ENCODE data around the gene SH2D3A.
A peak's percentile ranks its signal among the peaks of the same experiment; 100 is the strongest.
"Not testable (repeated sequence)": the region's sequence is repeated elsewhere in the genome, so short reads cannot be mapped to it uniquely, and the experiment has no call there.

The SH2D3A gene

DNA sequence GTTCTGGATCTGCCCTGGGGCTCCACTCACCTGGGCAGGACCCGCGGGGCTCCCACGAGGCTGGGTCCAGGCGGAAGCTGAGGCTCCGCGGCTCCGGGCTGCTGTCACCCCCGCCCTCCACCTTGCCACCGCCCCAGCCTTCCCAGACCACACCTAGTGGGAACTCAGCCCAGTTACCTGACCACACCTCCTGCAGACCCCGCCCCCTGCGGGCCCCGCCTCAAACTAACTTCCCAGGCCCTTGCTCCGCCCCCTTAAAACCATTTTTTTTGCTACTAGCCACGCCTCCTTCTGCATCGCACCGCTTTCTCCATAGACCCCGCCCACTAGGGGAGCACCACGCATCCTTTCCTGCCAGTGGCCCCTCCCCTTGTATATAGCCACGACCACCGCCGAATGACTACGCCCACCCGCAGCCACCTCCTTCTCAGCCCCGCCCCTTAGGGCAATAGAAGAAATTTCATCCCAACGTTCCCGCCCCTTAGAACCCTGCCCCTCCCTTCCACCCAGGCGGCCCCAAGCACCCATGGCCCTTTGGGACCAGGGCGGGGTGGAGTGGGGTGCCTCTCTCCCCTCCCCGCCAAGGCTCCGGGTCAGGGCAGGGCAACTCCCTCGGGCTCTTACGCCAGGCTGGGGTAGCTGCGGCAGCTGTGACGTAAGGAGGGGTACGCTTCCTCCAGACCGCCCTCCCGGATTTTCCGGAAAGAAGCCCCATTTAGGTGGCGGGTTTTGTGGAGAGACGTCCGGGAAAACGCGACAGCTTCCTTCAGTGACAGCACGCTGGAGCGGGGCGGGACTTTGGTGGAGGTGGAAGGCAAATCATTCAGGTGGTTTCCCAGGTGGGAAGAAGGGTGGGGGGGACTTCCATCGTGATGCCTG is at the start of gene SH2D3A:
Gene SH2D3A, minus strand, starts transcription at position 79 of the 879 bp plus-strand sequence. CDS start 3,687 bp downstream, outside the sequence.
- peak; percentile 89 to 90 for DNase-seq

DNA sequence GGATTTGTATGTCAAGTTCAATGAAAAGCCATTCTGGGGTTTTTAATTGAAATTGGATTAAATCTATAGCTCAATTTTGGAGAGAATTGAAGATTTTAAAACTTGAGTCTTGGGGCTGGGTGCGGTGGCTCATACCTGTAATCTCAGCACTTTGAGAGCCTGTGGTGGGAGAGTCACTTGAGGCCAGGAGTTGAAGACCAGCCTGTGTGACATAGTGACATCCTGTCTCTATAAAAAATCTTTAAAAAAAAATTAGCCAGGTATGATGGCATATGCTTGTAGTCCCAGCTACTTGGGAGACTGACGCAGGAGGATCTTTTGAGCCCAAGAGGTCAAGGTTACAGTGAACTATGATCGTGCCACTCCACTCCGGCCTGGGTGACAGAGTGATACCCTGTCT is 46.4 kb upstream of the SH2D3A start:
- no peak for DNase-seq

DNA sequence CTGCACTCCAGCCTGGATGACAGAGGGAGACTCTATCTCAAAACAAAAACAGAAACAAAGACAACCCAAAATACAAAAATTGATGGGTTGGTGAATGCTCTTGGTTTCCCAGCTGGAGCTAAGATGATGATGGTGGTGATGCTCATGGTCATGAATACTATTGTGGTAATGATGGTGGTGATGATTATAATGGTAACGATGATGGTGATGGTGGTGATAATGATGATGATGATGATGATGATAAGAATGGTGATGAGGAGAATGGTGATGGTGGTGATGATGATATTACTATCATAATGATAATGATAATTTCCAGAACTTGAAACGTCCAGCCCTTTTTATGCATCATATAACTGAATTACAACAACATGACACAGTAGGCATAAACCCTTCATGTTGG is 45.4 kb upstream of the SH2D3A start:
- no peak for DNase-seq

DNA sequence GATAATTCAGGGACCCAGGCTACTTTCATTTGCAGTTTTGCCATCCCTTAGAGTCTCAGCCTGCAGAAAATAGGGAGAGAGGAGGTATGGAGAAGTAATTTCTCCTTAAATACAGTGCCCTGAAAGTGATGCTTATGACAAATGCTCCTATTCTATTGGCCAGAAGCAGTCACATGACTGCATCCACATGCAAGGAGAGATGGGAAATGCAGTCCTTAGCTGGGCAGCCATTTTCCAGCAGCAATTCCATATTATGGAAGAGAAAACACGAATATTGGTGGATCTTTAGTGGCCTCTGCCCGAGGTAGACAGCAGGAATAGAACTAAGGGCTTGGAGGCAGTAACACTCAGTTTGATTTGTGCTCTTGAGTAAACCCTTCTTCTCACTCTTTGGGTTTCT is 44.7 kb upstream of the SH2D3A start:
- no peak for DNase-seq

DNA sequence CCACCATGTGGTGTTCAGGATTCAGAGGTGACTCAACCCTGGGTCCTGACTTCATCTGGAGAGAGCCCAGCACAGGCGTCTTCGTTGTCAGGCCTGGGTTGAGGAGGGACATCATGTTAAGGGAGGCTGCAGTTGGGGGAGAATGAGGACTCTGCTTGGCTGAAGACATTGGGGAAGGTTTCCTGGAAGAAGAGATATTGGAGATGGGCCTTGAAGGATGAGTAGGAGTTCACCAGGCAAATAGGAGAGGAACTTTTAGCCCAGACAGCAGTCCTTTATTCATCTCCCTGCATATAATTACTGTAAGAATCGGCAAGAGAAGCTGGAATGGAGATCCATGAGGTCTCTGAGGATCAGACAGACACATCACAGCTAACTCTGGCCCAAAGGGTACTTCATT is 44.1 kb upstream of the SH2D3A start:
- DNase-seq = no peak

DNA sequence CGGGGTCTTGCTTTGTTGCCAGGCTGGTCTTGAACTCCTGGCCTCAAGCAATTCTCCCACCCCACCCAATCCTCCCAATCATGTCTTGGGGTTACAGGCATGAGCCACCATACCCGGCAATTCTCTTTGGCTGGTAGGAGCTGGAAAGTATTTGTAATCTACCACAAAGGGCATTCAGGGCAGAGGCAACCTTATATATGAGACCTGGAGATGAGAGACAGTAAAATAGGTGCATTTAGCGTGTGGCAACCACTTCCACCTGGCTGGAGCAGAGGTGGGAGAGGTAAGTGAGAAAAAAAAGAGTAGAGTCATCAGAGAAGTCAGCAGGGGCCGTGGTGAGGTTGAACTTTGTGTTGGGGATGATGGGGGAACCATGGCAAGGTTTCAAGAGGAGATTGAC is 42.0 kb upstream of the SH2D3A start:
- no peak for DNase-seq

DNA sequence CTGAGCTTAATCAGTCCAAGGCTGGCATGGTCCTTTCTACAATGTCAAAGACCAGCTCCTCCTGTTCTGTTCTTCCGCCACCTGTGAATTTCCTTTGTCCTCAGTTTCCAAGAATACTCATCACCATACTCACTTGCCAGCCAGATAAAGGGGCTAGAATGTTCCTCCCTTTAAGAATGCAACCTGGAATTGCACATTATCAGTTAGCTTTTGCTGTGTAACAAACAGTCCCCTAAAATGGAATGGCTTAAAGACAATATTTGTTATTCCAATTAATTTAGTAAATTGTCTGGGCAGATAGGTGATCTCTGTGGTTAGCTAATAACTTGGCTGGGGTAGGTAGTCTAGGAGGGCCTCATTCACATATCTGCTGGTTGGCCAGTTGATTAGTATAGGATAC is 41.3 kb upstream of the SH2D3A start:
- DNase-seq = no peak

DNA sequence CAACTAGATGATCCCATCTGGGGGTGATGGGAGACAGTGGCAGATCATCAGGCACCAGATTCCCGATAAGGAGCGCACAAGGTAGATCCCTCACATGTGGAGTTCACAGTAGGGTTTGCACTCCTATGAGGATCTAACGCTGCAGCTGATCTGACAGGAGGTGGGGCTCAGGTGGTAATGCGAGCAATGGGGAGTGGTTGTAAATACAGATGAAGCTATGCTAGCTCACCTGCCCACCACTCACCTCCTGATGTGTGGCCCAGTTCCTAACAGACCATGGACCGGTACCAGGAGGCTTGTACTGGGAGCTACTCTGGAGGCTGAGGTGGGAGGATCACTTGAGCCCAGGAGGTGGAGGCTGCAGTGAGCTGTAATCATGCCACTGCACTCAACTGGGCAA is 40.1 kb upstream of the SH2D3A start:
- DNase-seq = no peak

DNA sequence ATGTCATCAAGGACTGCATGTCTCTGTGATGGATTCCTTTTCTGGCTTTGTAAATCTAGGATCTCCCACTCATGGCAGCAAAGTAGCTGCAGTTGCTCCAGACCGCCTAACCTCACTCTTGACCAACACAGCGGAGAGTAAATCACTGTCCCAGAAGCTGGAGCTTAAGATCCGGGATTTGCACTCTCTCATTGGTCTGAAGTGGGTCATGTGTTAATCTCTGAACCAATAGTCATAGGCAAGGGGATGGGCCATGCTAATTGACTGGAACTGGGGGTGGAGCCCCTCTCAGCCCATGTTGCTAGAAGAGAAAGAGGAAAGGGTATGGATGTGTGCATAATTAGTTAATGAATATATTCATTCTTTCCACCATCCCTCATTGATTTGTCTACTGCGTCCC is 39.3 kb upstream of the SH2D3A start:
- no peak for DNase-seq

DNA sequence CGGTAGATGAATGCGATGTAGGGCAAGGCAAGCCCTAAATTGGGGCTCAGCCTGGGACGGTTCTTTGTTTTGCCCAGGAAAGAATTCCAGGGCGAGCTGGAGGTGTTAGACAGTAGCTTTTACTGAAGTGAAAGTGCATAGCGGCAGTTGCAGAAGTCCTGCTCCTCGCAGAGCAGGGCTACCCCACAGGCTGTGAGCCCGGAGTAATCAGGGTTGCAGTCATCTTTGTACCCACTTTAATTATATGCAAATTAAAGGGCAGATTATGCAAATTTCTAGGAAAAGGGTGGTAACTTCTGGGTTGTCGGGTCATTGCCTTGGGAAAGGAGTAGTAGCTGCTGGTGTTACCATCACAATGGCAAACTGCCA is 35.8 kb upstream of the SH2D3A start:
- no peak for DNase-seq

DNA sequence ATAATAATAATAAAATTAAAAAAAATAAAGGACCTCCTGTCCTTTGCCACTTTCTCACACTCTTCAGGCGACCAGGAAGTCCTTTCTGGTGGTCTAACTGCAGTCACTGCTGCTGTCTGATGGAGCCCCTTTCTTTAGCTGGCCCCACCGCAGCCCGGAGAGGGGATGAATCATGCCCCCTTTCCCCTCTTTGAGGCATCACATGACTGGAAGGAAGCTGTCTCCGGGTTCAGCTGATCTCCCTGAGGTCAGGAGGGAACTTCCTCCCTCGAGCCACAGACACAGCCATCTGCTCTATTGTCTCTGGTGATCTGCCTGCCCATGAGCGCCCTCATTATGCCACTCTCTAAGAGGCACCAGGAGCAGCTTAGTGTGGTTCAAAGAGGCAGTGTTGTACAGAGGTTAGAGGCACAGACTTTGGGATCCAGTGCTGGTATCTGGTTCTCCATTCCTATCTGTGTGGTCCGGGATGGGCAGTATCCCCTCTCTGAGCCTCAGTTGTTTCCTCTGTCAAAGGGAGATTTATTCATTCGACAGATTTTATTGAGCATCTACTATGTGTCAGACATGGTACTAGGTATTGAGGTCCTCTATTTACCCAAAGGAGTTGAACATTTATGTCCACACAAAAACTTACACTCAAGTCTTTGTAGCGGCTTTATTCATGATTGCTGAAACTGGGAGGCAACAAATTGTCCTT is 35.3 kb upstream of the SH2D3A start:
- DNase-seq = peak; percentile 54 to 64

DNA sequence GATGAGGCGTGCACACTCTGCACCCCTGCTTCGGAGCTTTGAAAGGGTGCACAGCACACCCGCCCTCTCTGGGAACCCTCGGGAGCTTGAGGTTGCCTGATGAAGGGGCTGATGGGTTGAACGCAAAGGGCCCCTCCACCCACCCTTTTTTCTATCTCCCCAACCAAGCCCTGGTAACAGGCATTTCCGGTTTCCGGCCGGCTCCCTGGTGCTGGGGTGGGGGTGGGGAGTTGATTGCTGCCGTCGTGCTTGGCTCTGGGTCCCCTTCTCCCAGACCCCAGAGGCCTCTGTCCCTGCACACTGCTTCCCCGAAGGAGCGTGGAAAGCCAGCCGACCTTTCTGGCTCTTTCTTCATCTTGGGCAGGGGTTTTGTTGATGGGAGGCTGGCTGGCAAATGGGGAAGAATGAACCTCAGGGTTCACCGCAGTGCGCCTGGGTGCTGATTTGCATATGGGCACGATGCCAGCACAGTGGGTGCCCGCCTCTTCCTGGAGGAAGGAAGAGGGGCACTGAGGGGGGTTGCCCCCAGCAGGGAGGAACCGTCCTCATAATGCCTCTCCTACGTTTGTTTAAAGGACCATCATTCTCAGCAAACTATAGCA is 34.4 kb upstream of the SH2D3A start:
- DNase-seq = peak; percentile 73 to 80

DNA sequence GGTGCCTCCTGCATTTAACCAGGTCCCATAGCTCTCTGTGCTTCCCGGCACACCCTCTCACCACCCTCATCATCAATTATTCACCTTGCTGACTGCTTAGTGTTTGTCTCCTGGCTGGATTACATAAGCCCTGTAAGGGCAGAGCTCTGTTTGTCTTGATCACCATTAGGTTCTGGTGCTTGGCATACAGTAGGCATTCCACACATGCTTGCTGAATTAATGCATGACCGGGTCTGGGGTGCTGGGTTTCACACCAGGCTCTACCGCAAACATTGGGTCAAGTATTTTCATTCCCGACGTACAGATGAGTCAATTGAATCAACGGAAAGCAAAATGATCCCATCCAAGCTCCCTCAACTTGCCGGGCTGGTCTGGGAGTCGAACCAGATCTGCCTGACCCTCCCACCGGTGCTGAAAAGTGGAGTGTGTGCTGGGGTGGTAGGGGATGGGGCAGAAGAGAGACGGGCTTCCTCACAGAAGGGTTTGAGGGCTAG is 33.8 kb upstream of the SH2D3A start:
- no peak for DNase-seq

DNA sequence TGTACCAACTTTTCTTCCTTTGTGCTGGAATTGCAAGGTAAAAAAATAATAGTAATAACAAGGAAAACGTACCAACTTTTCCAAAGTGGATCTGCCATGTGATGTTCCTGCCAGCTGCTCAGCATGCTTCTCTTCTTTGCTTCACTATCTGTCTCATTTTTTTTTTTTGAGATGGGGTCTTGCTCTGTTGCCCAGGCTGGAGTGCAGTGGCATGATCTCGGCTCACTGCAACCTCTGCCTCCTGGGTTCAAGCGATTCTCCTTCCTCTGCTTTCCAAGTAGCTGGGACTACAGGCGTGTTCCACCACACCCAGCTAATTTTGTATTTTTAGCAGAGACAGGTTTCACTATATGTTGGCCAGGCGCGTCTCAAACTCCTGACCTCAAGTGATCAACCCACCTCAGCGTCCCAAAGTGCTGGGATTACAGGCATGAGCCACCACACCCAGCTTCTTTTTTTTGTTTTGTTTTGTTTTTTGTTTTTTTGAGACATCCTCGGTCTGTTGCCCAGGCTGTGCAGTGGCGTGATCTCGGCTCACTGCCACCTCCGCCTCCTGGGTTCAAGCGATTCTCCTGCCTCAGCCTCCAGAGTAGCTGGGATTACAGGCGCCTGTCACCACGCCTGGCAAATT is 33.0 kb upstream of the SH2D3A start:
- not testable (repeated sequence) for DNase-seq

DNA sequence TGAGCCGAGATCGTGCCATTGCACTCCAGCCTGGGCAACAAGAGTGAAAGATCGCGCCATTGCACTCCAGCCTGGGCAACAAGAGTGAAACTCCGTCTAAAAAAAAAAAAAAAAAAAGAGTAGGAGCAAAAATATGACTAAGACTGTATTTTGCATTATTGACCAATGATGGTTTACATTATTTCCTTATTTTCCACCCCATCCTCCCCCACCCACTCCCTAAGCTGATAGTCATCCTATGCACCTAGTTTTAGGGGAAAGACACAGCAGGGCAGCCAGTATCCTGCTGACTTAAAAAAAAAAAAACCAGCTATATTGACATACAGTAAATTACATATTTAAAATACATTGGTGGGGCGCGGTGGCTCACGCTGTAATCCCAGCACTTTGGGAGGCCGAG is 30.4 kb upstream of the SH2D3A start:
- no peak for DNase-seq

DNA sequence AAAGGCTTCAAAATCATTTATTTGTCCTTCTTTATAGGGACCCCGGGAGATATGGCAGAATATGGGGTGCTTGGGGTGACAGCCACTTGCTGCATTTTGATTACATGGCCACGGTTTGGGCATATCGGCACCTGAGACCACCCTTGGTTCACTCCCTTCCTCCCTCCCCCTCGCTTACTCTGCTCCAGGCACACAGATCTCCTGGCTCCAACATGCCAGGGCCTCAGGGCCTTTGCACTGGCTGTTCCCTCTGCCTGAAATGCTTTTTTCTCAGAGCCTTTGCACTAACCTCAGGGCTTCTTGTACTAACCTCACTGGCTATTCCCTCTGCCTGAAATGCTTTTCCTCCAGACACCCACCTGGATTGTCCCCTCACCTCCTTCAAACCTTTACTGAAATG is 29.0 kb upstream of the SH2D3A start:
- DNase-seq = no peak

DNA sequence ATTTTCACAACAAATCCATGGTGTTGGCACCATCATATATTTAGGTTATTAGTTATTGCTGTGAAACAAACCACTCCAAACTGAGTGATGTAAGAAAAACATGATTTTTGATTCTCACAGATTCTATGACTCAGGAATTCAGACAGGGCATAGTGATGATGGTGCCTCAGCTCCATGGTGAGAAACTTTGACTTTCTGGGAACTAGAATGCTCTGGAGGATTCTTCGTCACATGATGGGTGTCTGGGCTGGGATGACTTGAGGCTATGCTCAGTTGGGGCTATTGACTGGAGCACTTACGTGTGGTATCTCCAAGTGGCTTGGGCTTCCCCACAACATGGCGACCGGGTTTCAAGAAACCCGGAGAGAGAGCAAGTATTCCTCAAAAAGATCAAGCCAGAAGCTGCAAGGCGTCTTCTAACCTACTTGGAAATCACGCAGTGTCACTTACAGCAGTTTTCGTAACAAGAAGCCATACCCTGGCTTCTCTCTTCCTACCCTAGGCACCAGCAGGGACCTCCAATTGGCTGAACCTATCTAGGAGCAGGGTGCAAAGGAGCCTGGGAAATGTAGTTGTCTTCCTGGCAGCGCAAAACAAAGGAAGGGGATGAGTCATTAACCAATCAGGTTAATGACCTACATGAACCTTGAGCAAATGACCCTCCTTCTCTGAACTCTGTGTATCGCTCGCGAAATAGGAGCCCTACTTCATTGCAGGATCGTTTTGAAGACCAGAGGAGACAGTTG is 27.6 kb upstream of the SH2D3A start:
- DNase-seq = no peak

DNA sequence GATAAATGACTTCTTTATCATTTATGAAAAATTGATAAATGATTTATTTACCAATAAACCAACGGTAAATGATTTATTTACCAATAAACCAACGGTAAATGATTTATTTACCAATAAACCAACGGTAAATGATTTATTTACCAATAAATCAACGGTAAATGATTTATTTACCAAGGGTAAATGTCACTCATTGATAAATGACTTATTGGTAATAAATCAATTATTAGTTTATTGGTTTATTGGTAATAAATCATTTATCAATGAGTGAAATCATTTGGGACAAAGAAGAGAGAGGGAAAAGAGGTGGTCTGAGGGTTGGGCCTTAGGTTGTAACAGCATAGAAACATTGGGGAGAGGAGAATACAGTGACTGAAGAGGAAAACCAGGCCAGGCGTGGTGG is 26.7 kb upstream of the SH2D3A start:
- DNase-seq = no peak

DNA sequence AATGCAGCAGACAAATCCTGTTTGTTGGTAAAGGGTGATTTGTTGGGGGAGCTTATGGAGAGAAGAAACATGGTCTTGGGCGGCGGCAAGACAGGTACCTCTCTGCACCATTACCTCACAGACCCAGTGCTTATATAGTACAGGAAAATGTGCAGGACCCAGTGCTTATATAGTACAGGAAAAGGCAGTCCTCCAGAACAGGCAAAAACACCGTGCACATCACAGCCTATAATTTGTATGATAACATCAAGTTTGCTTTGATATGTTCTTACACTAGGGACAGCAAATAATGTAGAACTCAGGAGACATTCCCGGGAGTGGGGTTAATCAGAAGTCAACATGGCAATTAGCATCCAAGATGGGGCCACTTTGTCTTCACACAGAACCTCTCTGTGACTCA is 26.2 kb upstream of the SH2D3A start:
- no peak for DNase-seq

DNA sequence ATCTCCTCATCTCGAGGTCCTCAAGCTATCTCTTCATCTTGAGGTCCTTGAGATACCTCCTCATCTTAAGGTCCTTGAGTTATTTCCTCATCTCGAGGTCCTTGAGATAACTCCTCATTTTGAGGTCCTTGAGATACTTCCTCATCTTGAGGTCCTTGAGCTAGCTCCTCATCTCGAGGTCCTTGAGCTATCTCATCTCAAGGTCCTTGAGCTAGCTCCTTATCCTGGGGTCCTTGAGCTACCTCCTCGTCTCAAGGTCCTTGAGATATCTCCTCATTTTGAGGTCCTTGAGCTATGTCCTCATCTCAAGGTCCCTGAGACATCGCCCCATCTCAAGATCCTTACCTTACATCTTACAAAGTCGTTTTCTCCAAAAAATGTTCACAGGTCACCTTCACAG is 24.0 kb upstream of the SH2D3A start:
- no peak for DNase-seq

DNA sequence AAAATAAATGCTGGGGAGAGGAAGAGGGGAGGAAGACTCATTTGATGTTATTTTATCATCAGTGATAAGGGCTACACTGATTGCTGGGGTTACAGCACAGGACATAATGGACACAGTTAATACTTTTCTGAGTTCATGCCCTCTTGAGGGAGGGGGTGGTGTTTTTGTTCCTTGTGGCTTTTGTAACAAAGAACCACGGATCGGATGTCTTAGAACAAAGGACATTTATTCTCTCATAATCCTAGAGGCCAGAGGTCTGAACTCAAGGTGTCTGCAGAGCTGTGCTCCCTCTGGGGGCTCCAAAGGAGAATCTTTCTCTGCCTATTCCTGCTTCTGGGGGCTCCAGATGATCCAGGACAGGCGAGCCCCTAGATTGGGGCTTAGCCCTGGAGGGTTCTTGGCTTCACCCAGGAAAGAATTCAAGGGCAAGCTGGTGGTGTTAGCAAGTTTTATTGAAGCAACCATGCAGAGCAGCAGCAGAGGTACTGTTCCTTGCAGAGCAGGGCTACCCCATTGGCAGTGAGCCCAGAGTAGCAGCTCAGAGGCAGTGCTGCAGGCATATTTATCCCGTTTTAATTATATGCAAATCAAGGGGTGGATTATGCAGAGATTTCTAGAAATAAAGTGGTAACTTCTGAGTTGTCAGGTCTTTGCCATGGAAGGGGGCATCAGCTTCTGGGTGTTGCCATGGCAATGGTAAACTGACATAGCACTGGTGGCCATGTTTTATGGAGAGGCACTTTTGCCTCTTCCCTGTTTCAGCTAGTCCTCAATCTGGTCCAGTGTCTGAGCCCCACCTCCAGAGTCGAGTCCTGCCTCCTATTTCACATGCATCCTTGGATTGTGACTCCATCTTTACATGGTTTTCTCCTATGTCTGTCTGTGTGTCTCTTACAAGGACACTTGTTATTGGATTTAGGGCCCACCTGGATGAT is 23.2 kb upstream of the SH2D3A start:
- DNase-seq = no peak
